ENCODE measurements around the gene SOX6. TPM values are rescaled to one million over a fixed set of nuclear protein-coding genes. Genes with fewer than 3 reads are reported as not detected.

The SOX6 gene
- total RNA-seq, 2 experiments from 2014 or later: 0.20 TPM; not detected in 1

- no peaks in the 10 kb centered on the region for H3K36me3 Mint-ChIP-seq (ENCODE audit: low read depth)
- TF ChIP-seq CTCF (IDR thresholded peaks at IDR 0.05): no peak
- Histone ChIP-seq H3K27me3 (ENCODE audit: control insufficient read depth in 1 of 2, insufficient read depth in 2 of 2, low read length in 2 of 2) (no peaks in the 10 kb centered on the region), H3K27ac (ENCODE audit: low read depth in 1 of 2, low read length in 2 of 2) (no peak overlapping the region), H3K4me1 (ENCODE audit: insufficient read depth, low read length) (no peaks in the 10 kb centered on the region), H3K9me3 (ENCODE audit: control insufficient read depth in 1 of 2, insufficient read depth in 1 of 2, low read length in 2 of 2) (peaks cover 0 to 3% of the 10 kb centered on the region in 2 experiments), H3K36me3 (ENCODE audit: insufficient read depth, low read length) (no peaks in the 10 kb centered on the region), H3K4me3 (ENCODE audit: low read length) (no peak overlapping the region)
- no peaks in the 10 kb centered on the region for H3K4me1 Mint-ChIP-seq (ENCODE audit: low read depth)
- DNase-seq: no peak
- H3K4me3 Mint-ChIP-seq: no peak overlapping the region
- ATAC-seq (ENCODE audit: poor library complexity): no peak
- ChIA-PET CTCF (no interaction called here), POLR2A (no interaction called here)
- H3K27me3 Mint-ChIP-seq: no peaks in the 10 kb centered on the region
- no peak overlapping the region for H3K27ac Mint-ChIP-seq
- no peaks in the 10 kb centered on the region for H3K9me3 Mint-ChIP-seq
- intact Hi-C loops (cut with DNase I, micrococcal nuclease): no loop called here
Measured at GRCh38 chr11:15976433-15977045, 379.8 kb downstream of the SOX6 start.

DNA sequence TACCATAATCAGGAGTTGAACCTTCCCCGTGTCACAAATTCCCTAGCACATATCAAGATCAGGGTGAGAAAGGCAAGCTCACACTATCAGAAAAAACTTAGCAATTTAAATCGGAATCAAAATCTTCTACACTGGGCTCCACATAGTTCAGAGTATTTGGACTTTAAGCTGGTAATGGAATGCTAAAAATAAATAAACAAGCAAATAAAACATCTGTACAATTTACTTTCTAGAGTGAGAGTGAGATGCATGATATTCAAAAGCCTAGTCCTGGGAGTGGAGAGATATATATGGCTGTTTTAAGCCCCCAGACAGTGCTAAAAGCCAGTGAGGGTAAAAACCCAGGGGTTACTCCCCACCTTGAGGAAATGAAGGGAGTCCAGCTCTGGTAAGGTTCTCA lies 380.6 kb downstream of the SOX6 start:
- ChIA-PET POLR2A (no interaction called here), CTCF (no interaction called here)
- H3K27ac Mint-ChIP-seq: no peak overlapping the region
- H3K9me3 Mint-ChIP-seq: no peaks in the 10 kb centered on the region
- TF ChIP-seq CTCF (IDR thresholded peaks at IDR 0.05): no peak
- Histone ChIP-seq H3K4me3 (ENCODE audit: low read length) (no peak overlapping the region), H3K4me1 (ENCODE audit: insufficient read depth, low read length) (no peaks in the 10 kb centered on the region), H3K9me3 (ENCODE audit: control insufficient read depth in 1 of 2, insufficient read depth in 1 of 2, low read length in 2 of 2) (peaks cover 0 to 3% of the 10 kb centered on the region in 2 experiments), H3K27ac (ENCODE audit: low read depth in 1 of 2, low read length in 2 of 2) (no peak overlapping the region), H3K27me3 (ENCODE audit: control insufficient read depth in 1 of 2, insufficient read depth in 2 of 2, low read length in 2 of 2) (no peaks in the 10 kb centered on the region), H3K36me3 (ENCODE audit: insufficient read depth, low read length) (no peaks in the 10 kb centered on the region)
- H3K27me3 Mint-ChIP-seq: no peaks in the 10 kb centered on the region
- no peaks in the 10 kb centered on the region for H3K4me1 Mint-ChIP-seq (ENCODE audit: low read depth)
- intact Hi-C loops (cut with DNase I, micrococcal nuclease): no loop called here
- no peak overlapping the region for H3K4me3 Mint-ChIP-seq
- ATAC-seq (ENCODE audit: poor library complexity) (no peak), DNase-seq (no peak)
- H3K36me3 Mint-ChIP-seq (ENCODE audit: low read depth): no peaks in the 10 kb centered on the region

- H3K4me3 Mint-ChIP-seq: no peak overlapping the region
- peaks cover 0 to 3% of the 10 kb centered on the region in 2 experiments for H3K9me3 ChIP-seq (ENCODE audit: control insufficient read depth in 1 of 2, insufficient read depth in 1 of 2, low read length in 2 of 2)
- H3K27me3 Mint-ChIP-seq: no peaks in the 10 kb centered on the region
- no peak for ATAC-seq (ENCODE audit: poor library complexity)
- intact Hi-C loops (cut with DNase I, micrococcal nuclease): no loop called here
- no peaks in the 10 kb centered on the region for H3K27me3 ChIP-seq (ENCODE audit: control insufficient read depth in 1 of 2, insufficient read depth in 2 of 2, low read length in 2 of 2)
- H3K36me3 ChIP-seq (ENCODE audit: insufficient read depth, low read length): no peaks in the 10 kb centered on the region
- POLR2A ChIA-PET: no interaction called here
- no peak overlapping the region for H3K27ac Mint-ChIP-seq
- H3K4me1 Mint-ChIP-seq (ENCODE audit: low read depth): no peaks in the 10 kb centered on the region
- no peaks in the 10 kb centered on the region for H3K9me3 Mint-ChIP-seq
- no peak for TF ChIP-seq CTCF (IDR thresholded peaks at IDR 0.05)
- H3K4me3 ChIP-seq (ENCODE audit: low read length): no peak overlapping the region
- no peak overlapping the region for H3K27ac ChIP-seq (ENCODE audit: low read depth in 1 of 2, low read length in 2 of 2)
- H3K36me3 Mint-ChIP-seq (ENCODE audit: low read depth): no peaks in the 10 kb centered on the region
- DNase-seq: no peak
- CTCF ChIA-PET: no interaction called here
- no peaks in the 10 kb centered on the region for H3K4me1 ChIP-seq (ENCODE audit: insufficient read depth, low read length)
Measured at GRCh38 chr11:15972838-15973237, 383.5 kb downstream of the SOX6 start.
